ENCODE measurements around the gene TBC1D1. TPM values are rescaled to one million over a fixed set of nuclear protein-coding genes. Genes with fewer than 3 reads are reported as not detected.

TBC1D1 gene
- total RNA-seq, 1 donor, result 101 TPM

DNA sequence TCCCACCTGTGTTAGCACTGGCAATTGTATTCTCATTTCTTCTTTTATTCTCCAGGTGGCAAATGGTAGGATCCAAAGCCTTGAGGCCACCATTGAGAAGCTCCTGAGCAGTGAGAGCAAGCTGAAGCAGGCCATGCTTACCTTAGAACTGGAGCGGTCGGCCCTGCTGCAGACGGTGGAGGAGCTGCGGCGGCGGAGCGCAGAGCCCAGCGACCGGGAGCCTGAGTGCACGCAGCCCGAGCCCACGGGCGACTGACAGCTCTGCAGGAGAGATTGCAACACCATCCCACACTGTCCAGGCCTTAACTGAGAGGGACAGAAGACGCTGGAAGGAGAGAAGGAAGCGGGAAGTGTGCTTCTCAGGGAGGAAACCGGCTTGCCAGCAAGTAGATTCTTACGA, 246.2 kb downstream of the TBC1D1 start:
- TF ChIP-seq, protein P1, sequence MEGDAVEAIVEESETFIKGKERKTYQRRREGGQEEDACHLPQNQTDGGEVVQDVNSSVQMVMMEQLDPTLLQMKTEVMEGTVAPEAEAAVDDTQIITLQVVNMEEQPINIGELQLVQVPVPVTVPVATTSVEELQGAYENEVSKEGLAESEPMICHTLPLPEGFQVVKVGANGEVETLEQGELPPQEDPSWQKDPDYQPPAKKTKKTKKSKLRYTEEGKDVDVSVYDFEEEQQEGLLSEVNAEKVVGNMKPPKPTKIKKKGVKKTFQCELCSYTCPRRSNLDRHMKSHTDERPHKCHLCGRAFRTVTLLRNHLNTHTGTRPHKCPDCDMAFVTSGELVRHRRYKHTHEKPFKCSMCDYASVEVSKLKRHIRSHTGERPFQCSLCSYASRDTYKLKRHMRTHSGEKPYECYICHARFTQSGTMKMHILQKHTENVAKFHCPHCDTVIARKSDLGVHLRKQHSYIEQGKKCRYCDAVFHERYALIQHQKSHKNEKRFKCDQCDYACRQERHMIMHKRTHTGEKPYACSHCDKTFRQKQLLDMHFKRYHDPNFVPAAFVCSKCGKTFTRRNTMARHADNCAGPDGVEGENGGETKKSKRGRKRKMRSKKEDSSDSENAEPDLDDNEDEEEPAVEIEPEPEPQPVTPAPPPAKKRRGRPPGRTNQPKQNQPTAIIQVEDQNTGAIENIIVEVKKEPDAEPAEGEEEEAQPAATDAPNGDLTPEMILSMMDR (IDR thresholded peaks at IDR 0.05; ENCODE audit: insufficient read depth, low read depth, low read length), result no peak
- no peak overlapping the region for H3K4me3 ChIP-seq (ENCODE audit: low read depth, low read length)
- DNase-seq (ENCODE audit: low read depth), result no peak

DNA sequence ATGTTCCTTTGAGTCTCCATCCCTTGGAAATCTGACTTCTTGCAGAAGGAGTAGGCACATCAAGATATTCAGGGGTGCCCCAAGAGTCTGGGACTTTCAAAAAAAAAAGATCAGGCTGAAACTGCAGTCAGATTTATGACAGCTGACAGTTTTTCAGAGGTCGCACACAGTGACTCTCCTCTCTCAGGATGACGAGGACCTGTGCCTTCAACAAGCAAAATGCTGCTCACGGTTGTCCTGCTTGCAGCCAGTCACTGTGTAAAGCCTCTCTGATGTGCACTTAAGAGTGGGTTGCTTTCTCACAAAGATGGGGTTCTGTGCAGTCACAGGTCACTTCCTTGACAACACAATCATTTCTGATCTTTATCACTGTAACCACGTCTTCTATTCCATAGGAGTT, 247.5 kb downstream of the TBC1D1 start:
- TF ChIP-seq, protein P1 (IDR thresholded peaks at IDR 0.05; ENCODE audit: insufficient read depth, low read depth, low read length), result no peak
- DNase-seq (ENCODE audit: low read depth), result no peak
- no peak overlapping the region for H3K4me3 ChIP-seq (ENCODE audit: low read depth, low read length)

DNA sequence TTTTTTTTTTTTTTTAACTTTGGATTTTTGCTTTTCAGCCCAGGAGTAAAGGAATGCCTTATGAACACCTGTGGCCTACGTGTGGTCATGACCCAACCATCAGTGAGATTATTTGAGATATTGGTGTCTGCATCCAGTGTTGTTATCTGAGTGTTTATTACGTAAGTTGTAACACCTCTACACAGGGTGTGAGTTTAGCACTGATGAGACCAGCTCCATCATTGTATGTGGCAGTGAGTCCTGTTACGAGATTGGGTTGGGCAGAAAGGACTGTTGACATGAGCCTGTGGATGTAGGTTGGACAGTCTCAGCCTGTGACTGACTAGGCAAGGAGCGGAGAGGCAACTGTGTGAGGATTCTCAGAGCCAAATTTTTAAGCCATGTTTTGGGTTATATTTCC, 248.3 kb downstream of the TBC1D1 start:
- DNase-seq (ENCODE audit: low read depth), result no peak
- TF ChIP-seq, protein P1 (IDR thresholded peaks at IDR 0.05; ENCODE audit: insufficient read depth, low read depth, low read length), result no peak

DNA sequence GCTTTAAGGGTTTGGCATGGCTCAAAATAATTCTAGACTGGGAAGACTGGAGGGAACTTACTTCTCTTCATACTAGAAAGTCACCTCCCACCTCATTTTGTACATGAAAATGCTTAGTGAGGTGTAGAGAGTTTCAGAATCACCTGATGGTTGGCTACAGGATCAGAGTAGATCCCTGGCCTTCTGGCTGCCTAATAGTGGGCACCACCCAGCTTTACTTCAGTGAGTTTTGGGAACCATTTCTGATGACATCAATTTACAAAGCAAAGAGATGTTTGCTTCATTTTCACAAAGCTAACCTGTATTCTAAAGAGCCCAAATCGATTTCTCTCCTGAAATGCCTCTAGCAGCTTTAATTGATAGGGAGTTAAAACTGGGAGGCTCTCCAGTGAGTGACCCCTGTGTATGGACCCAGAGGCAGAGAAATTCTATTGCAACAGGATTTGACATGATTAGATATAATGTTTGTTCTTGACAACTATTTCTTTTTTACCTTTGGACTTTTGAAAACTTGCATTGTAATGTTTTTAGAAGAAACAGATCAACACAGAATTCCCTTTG, 249.8 kb downstream of the TBC1D1 start:
- TF ChIP-seq, protein P1 (IDR thresholded peaks at IDR 0.05; ENCODE audit: insufficient read depth, low read depth, low read length), result no peak
- no peak overlapping the region for H3K4me3 ChIP-seq (ENCODE audit: low read depth, low read length)
- no peak for DNase-seq (ENCODE audit: low read depth)

More for the DNA sequence above, 248.3 kb downstream of the TBC1D1 start:
- no peak overlapping the region for H3K4me3 ChIP-seq (ENCODE audit: low read depth, low read length)

DNA sequence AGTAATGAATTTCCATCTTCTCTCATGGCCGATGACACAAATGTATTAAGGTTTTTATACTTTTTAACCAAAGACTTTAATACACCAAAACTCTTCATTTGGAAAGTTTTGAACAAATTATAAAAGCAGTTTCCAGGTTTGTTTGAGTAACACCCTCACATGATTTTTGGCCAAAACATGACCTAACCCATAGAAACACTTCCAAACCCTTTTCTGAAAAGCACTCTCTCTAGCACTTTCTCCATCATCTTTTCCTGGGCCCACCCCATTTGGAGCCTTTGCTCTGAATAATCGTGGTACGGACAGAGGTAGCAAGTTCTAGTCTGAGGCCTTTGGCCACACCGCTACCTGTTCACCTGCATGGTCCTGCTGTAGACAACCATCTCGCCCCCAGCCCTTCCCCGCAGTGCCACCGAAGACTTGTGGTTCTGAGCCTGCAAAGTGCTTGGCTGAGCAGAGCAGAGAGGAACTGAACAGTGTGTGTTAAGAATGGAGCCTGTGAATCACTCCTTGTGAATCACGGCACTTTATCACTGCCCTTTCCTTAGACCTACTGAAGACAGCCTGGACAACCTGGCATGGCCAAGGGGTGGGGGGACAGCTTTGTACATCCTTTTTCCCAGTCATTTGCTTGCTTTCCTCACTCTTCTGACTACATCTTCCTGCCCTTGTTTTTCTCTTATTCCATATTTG, 251.1 kb downstream of the TBC1D1 start:
- TF ChIP-seq, protein P1 (IDR thresholded peaks at IDR 0.05; ENCODE audit: insufficient read depth, low read depth, low read length), result no peak
- H3K4me3 ChIP-seq (ENCODE audit: low read depth, low read length), result no peak overlapping the region
- DNase-seq (ENCODE audit: low read depth), result peak; percentile 60

DNA sequence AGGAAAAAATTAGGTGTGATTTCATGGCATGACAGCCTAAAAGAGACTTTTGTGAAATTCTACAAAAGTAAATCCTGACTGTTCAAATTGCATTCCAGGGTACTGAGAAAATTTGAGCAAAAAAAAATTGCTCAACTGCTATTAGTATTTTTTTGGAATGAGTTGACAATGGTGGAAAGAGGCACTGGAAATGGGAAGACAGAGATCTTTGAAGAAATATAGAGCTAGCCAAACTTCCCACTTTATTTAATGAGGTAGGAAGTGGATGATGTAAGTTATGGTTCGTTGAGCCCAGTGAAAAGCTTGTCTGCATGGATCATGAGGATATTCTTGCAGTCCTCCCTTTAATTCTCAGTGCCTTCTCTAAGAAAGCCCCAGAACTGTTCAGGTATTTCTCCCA, 253.1 kb downstream of the TBC1D1 start:
- H3K4me3 ChIP-seq (ENCODE audit: low read depth, low read length), result no peak overlapping the region
- TF ChIP-seq, protein P1 (IDR thresholded peaks at IDR 0.05; ENCODE audit: insufficient read depth, low read depth, low read length), result no peak
- no peak for DNase-seq (ENCODE audit: low read depth)
